AG04449 (cell line): Measurements from ENCODE around the gene SRBD1.

Experiments
- CTCF ChIA-PET: fragments of 350-600 bp; formaldehyde crosslinking; extraction: SDS; loops from one replicate; lab custom pipeline; 2021; ENCODE audit warnings: antibody characterized with exemption; lab: Yijun Ruan, JAX
- POLR2A ChIA-PET: fragments of 400-600, 350-600 bp; formaldehyde crosslinking; extraction: SDS; loops from one replicate; lab custom pipeline; 2020; ENCODE audit warnings: antibody characterized with exemption, inconsistent platforms; lab: Yijun Ruan, JAX
- DNase-seq: peaks from one replicate; pipeline ENCODE4 v3.0.0-alpha.2; 2010; ENCODE audit warnings: low read depth, low spot score
- H3K4me3 ChIP-seq: 2 replicates; pipeline ENCODE4 v1.5.1; 2011; ENCODE audit warnings: low read depth, mild to moderate bottlenecking, control low read depth, low read length
- CTCF ChIP-seq: IDR thresholded peaks from one replicate; pipeline ENCODE4 v1.5.1; 2011; ENCODE audit warnings: mild to moderate bottlenecking, moderate library complexity, low read length, control low read depth, inconsistent platforms; ENCODE audit not compliant: insufficient read depth; ENCODE audit errors: missing control alignments

The SRBD1 gene

GRCh38 chr2:45640576-45640975, 29.5 kb upstream of the SRBD1 start:
- no peak for TF ChIP-seq CTCF
- no peak for DNase-seq
- H3K4me3 ChIP-seq = no peak overlapping the region
- ChIA-PET POLR2A (no interaction called here), CTCF (interaction anchor here (0.7 to 2.8 kb wide), 2 partner anchors 138 to 296 kb away, joined by 3 to 15 read pairs; no protein-coding TSS in a partner anchor)

GRCh38 chr2:45637440-45637839, 26.4 kb upstream of the SRBD1 start:
- ChIA-PET POLR2A (no interaction called here), CTCF (interaction anchor here (0.7 to 1.4 kb wide), 3 partner anchors 10 to 298 kb away, joined by 3 to 6 read pairs (median 3); no protein-coding TSS in a partner anchor)
- no peak for TF ChIP-seq CTCF
- no peak for DNase-seq
- no peak overlapping the region for H3K4me3 ChIP-seq

DNA sequence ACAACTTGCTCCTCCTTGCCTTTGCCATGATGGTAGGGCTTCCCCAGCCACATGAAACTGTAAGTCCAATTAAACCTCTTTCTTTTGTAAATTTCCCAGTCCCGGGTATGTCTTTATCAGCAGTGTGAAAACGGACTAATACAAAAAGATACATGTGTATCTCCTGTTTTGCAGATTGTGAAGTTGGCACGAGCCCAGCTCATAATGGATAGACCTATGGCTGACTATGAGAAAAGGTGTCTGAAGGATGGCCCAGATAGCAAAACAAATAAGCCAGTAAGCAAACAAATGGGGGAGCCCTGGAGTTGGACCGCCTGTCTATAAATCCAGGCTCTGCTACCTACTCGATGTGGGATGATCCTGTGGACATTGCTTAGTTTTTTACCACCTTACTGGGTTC, 24.9 kb upstream of the SRBD1 start:
- H3K4me3 ChIP-seq = no peak overlapping the region
- DNase-seq = no peak
- ChIA-PET CTCF (interaction anchor here (1.4 kb wide), 1 partner anchor 300 kb away, joined by 3 read pairs; no protein-coding TSS in a partner anchor), POLR2A (no interaction called here)
- no peak for TF ChIP-seq CTCF

GRCh38 chr2:45634223-45634622, 23.2 kb upstream of the SRBD1 start:
- CTCF ChIA-PET = interaction anchor here (1.8 to 1.9 kb wide), 2 partner anchors 9 to 12 kb away, joined by 7 read pairs; no protein-coding TSS in a partner anchor
- TF ChIP-seq CTCF = no peak
- H3K4me3 ChIP-seq = no peak overlapping the region
- no peak for DNase-seq
- POLR2A ChIA-PET = no interaction called here

DNA sequence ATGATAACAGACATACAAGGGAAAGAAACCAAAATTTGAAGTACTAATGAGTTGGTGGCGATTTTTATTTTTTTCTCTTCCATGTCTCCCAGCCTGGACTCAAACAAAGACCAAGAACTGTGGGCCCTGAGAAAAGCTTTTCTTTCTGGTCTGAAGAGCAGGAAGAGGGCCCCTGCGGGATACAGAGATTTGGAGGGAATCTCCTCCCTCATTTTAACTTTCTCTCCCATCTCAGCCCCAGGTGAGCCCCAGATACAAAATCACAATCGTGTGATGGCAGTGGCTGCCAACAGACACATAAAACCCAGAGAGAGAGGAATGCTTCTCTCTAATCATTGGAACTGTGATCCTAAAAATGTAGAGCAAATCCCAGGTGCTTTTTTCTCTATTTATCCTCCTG, 20.9 kb upstream of the SRBD1 start:
- DNase-seq = no peak
- ChIA-PET CTCF (no interaction called here), POLR2A (no interaction called here)
- no peak overlapping the region for H3K4me3 ChIP-seq
- TF ChIP-seq CTCF = no peak

DNA sequence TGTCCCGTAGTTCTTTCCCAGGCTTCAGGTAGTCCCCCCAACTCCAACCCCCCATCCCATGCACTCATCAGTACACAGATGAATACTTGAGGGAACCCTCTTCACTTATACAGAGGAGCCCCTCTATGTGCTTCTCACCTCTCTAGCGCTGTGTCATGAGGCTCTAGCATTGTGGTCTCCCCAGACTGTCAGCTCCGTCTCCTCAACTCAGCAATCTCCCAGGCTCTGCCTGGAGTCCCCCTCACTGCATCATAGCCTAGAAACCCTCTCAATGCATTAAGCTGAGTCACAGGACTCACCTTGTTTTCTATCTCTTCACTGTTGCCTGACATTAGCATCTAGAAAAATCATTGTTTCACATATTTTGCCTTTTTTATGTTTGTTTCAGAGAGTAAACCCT, 20.3 kb upstream of the SRBD1 start:
- ChIA-PET POLR2A (no interaction called here), CTCF (no interaction called here)
- H3K4me3 ChIP-seq = no peak overlapping the region
- no peak for DNase-seq
- TF ChIP-seq CTCF = no peak
